GM18526 (cell line): Measurements from ENCODE around the gene ADGRA1.

ENCODE experiments used
- POLR2A ChIP-seq: IDR thresholded peaks from 3 replicates; pipeline ENCODE4 v1.6.1; 2011; ENCODE audit not compliant: insufficient read length; ENCODE audit errors: extremely low read depth

The ADGRA1 gene

DNA sequence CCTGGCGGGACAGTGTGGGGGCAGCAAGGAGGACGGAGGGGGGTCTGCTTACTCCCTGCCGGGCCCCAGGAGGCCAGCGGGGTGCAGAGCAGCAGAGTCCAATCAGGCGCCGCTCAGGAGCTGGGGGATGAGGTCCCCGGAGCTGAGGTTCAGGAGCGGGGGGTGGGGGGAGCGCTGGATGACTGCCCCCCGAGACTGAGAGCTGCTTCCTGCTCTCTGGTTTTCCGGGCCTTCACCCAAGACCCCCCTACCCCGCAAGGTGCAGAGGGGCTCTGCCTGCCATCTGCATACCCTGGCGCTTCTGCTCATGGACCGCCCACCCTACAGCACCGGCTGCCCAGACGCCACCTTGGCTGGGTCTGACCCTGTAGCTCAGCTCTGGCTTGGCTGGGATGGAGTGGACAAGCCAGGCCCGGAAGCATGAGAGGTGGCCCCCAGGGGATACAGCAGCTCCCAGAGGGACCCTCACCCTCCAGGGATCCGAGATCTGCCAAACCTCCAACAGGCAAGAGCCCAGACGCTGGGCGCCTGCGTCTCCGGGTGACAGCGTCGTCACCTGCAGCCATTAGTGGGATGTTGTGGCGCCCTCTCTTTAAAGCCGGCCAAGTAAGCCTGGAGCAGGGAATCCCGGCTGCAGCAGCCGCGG lies 73.2 kb downstream of the ADGRA1 start:
- no peak for TF ChIP-seq POLR2A

DNA sequence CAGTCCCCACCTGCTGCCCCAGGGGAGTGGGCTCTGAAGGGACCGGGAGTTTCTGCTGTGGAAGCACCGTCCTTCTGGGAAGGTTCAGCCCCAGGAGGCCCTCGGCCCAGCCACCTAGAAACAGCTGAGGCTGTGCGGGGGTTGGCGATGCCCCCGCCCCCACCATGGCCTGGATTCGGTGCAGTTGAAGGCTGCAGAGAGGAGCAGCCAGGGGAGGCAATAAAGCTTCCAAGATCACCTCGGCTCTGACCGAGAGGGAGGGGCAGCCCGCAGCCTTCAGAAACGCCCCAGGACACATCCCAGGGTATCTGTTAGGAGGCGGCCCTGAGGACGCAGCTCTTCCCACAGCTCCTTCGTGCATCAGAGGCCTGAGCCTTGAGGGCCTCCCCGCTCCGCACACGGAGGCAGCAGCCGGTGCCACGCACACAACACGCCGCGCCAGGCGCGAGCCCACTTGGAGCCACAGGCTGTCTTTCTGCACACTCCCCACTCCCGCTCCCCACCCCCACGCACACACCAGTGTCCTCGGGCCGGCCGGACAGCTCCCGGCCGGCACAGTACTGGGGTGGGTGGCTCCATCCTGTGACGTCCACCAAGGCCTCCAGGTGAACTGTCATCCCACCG lies 73.9 kb downstream of the ADGRA1 start:
- no peak for TF ChIP-seq POLR2A

GRCh38 chr10:133162178-133162909 lies 74.6 kb downstream of the ADGRA1 start:
- TF ChIP-seq POLR2A = no peak

- TF ChIP-seq POLR2A = no peak
Observed at GRCh38 chr10:133162910-133163856, 75.5 kb downstream of the ADGRA1 start.

DNA sequence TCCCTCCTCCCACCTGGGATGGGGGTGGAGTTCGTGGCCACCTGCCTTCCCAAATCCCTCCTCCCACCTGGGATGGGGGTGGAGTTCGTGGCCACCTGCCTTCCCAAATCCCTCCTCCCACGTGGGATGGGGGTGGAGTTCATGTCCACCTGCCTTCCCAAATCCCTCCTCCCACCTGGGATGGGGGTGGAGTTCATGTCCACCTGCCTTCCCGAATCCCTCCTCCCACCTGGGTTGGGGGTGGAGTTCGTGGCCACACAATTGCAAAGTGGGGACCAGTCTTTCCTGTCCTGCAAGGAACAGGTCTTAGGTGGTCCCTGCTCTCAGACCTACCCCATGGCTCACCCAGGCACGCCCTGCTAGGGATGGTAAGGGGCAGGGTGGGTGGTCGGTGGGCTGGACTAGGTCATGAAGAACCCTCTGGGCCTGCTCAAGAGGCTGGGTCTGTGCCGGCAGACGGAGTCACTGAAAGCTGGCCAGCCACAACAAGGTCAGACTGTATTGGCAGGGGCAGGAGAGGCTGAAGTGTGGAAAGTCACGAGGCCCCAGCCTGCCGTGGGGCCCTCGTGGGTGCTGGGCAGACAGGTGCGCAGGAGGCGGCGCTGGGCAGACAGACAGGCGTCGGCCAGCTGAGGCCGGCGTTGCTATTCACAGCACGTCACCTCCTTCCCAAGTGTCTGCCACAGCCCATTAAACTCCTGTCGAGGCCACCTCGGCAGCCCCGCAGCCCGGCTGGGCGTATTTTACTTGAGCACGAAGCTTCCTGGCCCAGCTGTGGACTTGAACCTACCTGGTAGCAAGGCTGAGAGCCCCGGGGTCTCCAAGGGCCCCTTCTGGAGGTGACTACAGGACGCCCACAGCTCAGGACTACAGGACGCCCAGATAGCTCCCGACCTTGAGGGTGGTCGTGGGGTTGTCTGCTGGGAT lies 76.4 kb downstream of the ADGRA1 start:
- no peak for TF ChIP-seq POLR2A

GRCh38 chr10:133164816-133165555 lies 77.3 kb downstream of the ADGRA1 start:
- TF ChIP-seq POLR2A = no peak

GRCh38 chr10:133165556-133166503 lies 78.1 kb downstream of the ADGRA1 start:
- no peak for TF ChIP-seq POLR2A

DNA sequence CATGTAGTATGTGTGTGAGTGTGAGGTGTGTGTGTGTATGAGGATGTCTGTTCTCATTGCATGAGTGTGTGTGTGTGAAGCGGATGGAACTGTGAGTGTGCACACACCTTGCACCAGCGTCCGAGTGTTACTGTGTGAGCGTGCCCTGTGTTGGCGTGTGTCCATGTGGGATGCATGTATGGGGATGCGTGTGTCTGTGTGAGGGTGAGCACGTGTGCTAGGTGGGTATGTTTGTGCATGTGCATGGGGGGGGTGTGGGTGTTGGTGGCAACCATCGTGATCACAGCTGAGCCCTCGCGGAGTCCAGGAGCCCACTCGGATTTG lies 78.7 kb downstream of the ADGRA1 start:
- TF ChIP-seq POLR2A = no peak

- TF ChIP-seq POLR2A = no peak
Observed at GRCh38 chr10:133166828-133167692, 79.3 kb downstream of the ADGRA1 start.

- no peak for TF ChIP-seq POLR2A
Observed at GRCh38 chr10:133167693-133168616, 80.2 kb downstream of the ADGRA1 start.

GRCh38 chr10:133168617-133169031 lies 80.9 kb downstream of the ADGRA1 start:
- no peak for TF ChIP-seq POLR2A
